HG02571 (cell line): ENCODE data around the gene KLC1.

Experiments
- ATAC-seq: cut with Tn5 transposase; IDR thresholded peaks from one replicate; pipeline ENCODE4 v1.9.1; 2021; ENCODE audit warnings: mild to moderate bottlenecking, moderate library complexity; ENCODE audit not compliant: unreplicated experiment

KLC1 gene

DNA sequence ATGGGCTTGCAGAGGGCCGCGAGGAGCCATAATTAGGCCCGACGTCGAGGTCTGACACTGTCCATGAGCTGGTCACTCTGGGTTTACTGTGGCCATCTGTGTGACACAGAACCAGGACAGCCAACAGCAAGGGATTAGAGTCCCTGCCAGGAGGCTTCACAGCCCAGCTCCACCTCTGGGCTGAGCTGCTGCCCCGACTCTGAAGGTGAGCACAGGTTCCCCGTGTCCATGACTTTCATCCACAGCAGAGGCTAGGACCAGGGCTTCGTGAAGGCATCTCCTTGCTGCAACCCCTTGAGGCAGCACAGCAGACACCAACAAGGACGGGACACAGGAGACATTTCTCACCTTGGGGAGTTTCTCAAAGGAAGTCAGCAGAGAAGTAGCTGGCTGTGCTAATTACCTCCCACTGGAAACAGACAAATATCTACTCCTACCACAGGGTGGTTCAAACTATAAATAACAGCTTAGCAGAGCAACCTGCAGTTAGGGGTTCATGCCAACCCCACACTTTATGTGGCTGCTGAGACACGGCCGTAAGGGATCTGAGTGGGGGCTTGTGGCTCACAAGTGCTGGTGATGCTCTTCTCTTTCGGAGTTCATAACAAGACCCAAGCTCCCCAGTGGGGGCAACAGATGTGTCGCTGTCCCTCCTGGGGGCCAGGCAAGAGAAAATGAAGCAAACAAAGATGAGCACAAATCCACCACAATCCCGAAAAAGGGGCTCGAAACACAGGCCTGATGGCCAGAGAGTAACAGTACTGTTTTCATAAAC, 115.8 kb downstream of the KLC1 start:
- ATAC-seq: no peak

DNA sequence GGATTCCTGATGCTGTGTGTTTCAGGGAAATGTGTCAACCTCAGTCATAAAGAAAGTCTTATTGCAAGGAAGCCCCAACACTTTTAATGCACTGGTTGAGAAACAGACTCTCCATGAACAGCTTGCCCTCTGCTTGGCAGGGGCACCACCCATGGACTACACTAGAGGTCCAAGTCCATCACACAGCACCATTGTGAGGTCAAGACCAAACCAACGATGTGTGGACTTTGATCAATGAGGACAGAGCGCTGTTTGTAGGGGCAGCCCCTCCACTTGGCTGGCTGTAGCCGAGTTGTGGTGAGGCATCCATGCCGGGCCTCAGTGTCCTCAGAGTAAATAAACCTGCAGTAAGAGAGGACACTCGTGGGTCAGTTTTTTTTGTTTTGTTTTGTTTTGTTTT, 116.4 kb downstream of the KLC1 start:
- ATAC-seq: no peak

DNA sequence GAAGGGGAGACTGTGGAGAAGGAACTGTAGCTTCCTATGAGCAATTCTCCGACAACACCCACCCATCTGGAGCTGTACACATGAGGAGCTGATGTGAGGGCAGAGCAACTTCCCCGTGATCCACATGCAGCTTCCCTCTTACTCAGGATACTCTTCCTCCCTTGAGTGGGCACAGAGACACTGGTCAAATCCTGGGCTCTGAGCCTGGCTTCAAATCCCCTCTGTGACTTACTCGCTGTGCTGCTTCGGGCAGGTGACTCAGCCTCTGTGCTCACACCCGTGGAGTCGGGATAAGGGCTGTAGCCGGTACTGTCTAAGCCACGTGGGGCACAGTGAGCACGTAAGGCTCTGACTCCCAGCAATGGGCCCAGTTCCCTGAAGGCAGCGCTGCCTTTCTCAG, 117.7 kb downstream of the KLC1 start:
- ATAC-seq: no peak

DNA sequence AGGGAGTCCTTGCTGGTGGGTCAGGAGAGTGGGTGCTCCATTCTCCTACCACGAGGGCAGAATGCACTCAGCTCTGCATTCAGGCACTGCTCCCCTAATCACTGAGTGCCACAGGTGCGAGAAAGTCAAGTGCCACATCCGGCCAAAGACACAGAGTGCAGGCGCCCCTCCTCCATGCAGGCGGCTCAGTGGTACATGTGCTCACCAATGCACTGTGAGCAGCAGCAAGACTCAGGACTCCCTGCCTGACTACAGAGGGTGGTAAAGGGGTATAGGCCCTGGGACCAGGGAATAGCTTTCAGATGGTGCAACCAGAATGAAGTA, 119.5 kb downstream of the KLC1 start:
- ATAC-seq: no peak

DNA sequence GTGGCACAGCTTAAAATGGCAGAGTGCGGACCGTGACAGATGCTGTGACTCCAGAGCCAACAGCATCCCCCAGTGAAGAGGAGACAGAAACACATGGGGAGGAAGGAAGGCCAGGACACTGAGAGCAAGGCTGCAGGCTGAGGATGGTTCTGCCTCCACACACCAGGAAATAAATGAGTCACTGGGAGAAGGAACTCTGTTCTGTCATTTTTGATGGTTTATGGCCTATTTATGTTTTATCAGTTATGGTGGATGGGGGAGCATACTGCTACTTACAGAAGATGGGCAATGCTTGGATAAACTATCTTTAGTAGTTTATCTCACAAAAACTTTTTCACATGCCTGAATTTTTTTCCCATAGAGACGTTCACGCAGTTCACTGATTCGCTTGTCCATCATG, 120.4 kb downstream of the KLC1 start:
- no peak for ATAC-seq

DNA sequence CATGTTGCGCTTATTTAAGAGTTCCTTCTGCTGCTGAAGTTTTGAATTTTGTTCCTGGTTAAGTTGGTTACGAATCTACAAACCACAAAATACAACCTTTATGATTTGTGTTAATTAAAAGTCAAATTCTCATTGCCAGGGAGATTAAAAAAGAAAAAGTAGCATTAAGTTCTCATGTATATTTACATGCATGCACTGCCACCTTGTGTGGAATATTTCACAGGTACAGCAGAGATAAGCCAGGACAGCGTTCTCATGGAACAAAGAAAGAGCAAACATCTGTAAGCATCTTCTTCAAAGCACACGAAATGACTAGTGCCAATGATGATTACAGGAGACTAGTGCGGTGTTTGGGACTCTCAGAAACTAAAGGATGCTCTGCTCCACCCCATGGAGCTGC, 120.8 kb downstream of the KLC1 start:
- no peak for ATAC-seq
